Measurements from ENCODE around the gene PTCRA.
"Not testable (repeated sequence)": the region's sequence is repeated elsewhere in the genome, so short reads cannot be mapped to it uniquely, and the experiment has no call there.

Gene PTCRA

DNA sequence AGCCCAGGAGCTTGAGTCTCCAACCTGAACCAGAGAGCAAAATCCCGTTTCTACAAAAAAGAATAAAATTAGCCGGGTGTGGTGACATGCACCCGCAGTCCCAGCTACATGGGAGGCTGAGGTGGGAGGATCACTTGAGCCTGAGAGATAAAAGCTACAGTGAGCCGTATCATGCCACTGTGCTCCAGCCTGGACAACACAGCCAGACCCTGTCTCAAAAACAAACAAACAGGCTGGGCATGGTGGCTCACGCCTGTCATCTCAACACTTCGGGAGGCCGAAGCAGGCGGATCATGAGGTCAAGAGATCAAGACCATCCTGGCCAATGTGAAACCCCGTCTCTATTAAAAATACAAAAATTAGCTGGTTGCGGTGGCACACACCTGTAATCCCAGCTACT is 11.4 kb upstream of the PTCRA start:
- no peak for DNase-seq

DNA sequence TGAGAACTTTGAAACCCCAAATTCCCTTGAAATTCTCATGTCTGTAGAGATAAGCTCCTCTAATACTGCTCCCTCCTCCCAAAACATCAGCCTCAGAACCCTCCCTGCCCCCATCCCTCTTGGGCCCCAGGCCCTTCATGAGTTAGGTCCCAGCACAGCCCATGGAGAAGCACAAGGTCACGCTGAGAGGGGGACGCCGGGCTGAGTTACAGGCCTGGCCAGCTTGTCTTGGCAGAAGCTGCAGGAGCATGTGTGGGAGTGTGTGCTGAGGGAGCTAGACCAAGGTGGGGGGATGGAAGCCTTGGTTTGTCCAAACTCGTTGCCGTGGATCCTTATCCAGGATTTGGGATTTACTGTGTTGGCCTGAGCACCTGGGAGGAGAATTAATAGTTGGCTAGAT is 8.5 kb upstream of the PTCRA start:
- DNase-seq, result no peak

DNA sequence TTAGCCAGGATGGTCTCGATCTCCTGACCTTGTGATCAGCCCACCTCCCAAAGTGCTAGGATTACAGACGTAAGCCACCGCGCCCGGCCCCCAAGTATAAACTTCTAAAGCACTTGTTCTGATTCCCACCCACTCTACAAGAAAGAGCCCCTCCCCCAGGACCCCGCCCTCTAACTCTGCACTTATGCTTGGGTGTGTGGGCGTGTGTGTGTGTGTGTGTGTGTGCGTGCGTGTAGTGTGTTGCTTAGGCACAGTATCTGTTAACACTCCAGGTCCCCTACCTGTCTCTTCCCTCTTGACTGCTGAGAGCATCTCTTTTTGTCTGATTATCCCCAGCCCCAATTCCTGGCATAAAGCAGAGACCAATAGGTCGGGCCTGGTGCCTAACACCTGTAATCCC is 6.0 kb upstream of the PTCRA start:
- DNase-seq, result no peak

DNA sequence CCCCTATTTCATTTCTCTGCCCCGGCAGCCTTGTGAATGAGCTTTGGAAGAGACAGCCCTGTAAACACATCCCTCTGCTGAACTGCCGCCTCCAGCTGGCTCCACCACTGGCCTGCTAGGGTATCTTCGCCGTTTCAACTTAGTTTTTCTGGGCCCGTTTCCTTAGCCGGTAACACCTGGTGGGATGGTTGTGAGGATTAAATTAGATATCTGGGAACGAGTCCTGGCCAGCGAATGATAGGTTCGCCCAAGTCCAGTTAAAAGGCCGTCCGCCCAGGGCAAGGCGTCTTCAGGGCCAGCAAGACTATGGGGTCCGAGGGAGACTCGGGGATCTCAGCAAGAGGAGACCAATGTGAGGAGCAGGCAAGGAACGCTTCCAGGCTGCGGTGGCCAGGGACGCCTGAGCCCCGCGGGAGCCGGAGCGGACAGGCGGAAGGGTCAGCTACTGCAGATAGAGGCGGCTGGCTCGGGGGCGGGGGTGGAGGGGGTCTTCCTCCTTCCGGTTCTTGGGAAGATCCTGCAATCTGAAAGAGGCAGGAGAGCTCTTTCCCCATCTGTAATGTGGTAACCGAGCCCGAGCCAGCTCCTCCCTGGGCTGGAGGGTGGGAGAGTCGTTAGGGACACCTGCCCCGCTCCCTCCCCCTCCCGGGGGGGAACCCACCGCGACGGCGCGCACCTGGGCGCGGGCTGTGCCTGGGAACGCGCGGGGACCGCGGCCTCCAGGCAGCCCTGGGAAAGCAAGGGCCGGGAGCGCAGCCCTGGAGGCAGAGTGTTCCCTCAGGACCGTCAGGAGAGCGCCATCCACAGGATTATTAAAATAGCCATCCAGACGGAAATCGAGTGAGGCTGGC is 4.5 kb upstream of the PTCRA start:
- no peak for DNase-seq

DNA sequence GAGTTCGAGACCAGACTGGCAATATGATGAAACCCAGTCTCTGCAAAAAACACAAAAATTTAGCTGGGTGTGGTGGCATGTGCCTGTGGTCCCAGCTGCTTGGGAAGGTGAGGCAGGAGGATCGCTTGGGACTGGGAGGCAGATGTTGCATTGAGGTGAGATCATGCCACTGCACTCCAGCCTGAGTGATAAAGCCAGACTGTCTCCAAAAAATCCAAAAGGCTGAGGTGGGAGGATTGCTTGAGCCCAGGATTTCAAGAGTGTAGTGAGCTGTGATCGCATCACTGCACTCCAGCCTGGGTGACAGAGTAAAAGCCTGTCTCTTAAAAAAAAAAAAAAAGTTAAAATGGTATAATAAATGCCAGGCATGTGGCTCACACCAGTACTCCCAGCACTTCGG is 1.3 kb upstream of the PTCRA start:
- DNase-seq, result no peak

DNA sequence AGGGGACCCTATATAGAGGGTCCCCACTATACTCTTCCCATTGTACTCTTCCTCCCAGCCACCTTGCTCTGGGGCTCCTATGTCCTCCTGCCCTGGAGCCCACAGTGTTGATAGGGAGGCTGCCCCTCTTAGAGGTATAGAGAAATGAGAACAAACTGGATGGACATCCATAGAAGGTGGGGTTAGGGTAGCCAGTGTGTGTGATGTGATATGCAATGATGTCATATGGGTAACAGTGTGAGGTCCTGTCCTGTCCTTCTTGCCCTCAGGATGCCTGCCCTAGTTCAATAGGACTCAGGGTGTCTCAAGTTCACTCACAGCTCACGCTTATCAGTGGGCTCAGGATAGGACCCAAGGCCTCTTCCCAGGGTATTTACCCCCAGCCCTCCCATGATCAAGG is 435 bp downstream of the PTCRA start:
- DNase-seq, result no peak

DNA sequence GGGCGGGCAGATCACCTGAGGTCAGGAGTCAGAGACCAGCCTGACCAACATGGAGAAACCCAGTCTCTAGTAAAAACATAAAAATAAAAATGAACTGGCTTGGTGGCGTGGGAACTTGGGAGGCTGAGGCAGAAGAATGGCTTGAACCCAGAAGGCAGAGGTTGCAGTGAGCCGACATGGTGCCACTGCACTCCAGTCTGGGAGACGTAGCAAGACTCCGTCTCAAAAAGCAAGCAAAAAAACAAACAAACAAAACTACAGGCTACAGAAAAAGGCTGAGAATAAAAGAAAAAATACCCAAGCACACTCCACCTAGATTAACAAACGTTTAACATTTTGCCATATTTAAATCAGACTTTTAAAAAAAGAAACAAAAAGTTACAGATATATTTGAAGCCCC is 5.9 kb downstream of the PTCRA start:
- DNase-seq, result no peak

DNA sequence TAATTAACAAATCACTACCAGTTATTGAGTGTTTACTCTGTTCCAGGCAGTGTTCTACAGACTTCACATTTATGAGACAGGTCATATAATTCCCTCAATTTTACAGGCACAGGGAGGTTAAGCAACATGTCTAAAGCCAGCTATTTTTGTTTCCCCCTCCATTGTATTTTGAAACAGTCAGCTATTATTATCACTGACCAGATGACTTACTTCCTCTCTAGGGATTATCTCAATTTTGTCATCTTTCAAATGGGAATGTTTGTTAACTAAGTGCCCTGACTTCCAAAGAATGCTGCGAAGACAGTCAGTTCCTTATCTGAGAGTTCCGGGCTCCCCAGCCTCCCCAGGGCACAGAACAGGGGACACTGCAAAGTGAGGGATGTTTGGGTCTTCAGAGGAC is 7.8 kb downstream of the PTCRA start:
- no peak for DNase-seq

DNA sequence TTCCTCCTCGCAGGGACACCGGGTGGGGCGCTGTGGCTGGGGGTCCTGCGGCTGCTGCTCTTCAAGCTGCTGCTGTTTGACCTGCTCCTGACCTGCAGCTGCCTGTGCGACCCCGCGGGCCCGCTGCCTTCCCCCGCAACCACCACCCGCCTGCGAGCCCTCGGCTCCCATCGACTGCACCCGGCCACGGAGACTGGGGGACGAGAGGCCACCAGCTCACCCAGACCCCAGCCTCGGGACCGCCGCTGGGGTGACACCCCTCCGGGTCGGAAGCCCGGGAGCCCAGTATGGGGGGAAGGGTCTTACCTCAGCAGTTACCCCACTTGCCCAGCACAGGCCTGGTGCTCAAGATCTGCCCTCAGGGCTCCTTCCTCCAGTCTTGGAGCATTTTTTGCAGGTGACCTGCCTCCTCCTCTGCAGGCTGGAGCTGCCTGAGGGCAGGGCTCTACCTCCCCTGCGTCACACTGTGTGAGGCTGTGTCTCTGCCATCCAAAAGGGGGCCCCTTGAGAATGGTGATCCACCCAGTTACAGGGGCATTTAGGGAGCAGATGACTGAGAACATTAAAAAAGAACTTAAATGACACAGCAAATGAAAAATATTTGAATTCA is 9.5 kb downstream of the PTCRA start:
- no peak for DNase-seq

DNA sequence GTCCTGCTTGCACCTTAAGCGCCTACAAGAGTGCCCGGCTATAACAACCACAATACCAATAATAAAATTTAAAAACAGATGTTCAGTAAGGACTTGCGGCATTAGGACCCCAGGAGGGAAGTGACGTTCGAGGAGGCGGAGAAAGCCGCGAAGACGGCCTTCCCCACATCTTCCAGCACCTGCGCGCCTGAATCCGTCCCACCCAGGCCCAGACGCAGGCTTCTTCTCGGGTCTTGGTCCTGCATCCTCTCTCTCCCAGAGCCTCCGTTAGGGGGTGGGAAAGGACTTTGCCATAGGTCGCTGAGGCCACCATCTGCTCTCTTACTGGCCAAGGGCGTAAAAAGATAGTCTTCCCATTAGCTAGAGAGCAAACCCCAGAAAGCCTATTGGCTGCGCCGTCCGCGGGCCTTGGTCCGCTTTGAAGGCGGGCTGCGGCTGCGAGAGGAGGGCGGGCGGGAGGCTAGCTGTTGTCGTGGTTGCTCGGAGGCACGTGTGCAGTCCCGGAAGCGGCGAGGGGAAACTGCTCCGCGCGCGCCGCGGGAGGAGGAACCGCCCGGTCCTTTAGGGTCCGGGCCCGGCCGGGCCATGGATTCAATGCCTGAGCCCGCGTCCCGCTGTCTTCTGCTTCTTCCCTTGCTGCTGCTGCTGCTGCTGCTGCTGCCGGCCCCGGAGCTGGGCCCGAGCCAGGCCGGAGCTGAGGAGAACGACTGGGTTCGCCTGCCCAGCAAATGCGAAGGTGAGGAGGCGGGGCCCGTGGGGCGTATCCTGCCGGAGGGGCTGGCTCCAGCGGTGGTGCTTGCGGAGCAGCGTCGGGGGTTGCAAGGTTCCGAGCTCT is 13.3 kb downstream of the PTCRA start, which contains the start of gene CNPY3:
Gene CNPY3 (plus strand): TSS at position 495 of the 835 bp plus-strand sequence. CDS start 91 bp downstream, at position 586.
- peak; percentile 94 for DNase-seq

DNA sequence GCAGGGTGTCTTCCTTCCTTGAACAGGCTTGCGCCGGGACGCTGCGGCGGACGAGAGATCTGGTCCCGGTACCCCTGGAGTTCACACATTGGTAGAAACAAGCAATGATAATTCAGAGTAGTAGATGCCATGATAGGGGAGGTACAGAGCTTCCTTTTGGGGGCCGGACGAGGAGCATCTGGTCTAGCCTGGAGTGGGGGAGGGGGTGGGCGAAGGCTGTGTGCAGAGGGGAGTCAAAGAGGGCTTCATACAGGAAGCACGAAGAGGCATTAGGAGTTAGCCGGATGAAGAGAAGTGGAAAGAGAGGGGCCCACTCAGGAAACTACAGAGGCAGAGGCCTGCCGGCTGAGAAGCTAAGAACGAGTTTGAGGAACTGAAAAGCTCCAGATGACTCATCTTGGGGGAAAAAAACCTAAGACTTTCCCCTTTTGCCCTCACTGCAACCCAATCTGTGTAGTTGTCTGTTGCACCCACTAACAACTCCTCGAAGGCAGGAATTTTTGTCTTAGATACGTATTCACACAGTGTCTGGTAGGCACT is 14.0 kb downstream of the PTCRA start:
- peak; percentile 89 for DNase-seq

DNA sequence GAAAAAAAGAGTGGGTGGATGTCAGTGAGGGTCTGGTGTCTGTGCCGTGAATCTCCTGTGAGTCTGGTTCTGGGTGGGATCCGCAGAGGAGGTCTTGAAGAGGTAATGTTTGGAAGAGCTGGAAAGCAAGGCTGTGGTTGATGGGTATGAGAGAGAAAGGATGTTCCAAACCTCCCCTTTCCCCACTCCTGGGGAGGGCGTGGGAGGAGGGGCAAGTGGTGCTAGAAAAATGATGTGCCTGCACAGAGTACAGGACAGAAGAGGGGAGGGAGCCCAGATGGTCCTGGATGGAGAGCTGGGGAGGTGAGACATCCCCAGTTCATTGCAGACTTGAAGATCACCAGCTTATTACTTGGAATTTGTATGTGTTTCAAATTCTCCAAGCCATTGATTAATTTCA is 16.6 kb downstream of the PTCRA start:
- DNase-seq, result no peak

DNA sequence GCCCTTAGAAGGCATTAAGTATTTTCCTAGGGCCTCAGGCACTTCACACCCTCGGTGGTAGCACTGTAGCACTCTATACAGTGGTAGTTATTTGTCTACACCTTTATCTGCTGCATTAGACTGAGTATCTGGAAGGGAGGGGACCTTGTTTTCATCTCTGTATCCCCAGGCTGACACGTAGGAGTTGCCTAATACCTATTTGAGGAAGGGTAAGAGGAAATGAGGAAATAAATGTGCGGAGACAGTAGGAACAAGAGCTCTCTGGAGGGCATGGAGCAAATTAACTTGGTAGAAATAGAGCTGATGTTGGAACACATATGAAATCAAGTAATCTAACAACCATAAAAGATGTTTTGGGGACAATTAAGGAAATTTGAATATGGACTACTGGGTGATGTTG is 17.4 kb downstream of the PTCRA start:
- peak; percentile 13 for DNase-seq

DNA sequence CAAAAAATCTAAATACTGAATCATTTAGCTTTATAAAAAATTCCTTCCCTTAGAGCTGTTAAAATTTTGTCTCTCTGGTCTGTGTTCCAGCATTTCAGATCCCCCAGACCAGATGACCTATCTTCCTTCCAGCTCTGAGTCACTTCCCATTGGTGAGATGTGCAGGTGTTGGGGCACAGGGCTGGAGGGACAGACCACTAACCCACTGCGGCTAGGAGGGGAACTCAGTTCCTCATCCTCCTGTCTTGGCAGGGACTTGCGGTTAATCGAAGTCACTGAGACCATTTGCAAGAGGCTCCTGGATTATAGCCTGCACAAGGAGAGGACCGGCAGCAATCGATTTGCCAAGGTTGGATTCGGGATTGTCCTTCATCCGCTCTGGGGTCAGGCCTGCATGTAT is 19.5 kb downstream of the PTCRA start:
- DNase-seq, result no peak

DNA sequence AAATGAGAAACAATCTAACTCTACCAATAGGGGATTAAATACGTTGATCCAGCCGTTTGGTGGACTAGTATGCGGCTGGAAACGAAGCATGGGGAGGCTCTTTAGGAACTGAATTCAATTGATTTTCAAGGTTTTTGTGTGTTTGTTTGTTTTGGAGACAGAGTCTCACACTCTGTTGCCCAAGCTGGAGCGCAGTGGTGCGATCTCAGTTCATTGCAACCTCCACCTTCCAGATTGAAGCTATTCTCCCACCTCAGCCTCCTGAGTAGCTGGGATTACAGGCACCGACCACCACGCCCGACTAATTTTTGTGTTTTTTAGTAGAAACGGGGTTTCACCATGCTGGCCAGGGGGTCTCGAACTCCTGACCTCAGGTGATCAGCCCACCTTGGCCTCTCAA is 20.5 kb downstream of the PTCRA start:
- DNase-seq, result no peak

DNA sequence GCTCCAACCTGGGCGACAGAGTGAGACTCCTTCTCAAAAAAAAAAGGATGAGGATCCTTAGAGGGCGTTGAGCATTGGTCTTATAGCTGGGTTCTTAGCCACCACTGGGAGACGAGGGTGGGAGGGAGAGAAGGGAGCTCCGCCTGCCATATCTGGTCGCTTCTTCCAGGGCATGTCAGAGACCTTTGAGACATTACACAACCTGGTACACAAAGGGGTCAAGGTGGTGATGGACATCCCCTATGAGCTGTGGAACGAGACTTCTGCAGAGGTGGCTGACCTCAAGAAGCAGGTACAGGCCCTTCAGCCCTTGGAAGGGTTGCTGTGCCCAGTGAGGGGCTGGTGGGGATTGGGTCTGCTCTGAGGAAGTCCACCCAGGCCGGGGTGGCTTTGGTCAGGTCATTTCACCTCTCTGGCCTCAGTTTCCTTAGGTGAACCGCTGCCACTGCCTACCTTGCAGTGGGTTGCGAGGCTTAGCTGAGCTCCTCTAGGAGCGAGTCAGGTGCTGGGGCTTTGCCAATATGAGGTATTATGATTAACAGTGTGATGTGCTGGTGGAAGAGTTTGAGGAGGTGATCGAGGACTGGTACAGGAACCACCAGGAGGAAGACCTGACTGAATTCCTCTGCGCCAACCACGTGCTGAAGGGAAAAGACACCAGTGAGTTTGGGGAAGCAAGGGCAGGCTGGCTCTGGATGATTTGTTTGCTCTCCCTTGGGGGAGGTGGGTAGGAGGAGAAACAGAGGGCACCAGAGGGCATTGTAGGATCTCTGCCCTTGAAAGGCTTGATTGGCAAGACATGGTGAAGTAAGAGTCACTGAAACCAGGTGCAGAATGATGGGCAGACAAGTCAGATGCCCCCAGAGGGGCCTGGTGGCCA is 21.9 kb downstream of the PTCRA start:
- DNase-seq, result no peak

DNA sequence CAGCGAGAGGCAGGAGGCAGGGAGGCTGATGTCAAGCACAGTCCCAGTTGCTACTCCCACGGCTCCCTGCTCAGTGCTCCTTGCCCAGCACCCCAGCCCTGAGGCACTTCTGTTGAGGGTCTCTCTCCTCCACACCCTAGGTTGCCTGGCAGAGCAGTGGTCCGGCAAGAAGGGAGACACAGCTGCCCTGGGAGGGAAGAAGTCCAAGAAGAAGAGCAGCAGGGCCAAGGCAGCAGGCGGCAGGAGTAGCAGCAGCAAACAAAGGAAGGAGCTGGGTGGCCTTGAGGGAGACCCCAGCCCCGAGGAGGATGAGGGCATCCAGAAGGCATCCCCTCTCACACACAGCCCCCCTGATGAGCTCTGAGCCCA is 22.6 kb downstream of the PTCRA start:
- DNase-seq, result no peak

DNA sequence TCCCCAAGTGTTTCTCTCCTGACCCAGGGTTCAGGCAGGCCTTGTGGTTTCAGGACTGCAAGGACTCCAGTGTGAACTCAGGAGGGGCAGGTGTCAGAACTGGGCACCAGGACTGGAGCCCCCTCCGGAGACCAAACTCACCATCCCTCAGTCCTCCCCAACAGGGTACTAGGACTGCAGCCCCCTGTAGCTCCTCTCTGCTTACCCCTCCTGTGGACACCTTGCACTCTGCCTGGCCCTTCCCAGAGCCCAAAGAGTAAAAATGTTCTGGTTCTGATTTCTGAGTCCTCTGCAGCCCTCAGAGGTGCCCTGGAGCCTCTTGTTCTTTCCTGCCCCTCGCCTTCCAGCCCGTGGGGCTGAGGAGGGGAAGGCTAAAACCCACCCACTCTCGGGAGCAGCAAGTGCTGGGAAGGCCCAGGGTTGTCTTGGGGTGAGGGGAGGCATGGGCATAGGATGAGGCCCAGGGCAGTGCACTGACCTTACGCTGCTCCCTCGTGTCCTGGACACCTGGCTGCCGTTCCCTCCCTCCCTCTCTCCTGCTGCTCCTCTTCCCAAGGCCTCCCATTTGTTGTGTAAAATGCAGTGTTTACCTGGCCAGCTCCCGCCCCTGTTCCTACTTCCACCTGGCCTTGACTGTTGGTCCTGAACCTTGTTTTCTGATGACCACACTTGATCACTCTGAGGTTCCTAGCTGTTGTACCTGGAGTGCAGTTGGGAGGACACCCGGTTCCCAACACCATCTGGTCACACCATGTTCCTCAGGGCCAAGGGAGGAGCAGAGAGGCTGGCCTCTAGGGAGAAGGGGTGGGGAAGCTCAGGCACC is 23.3 kb downstream of the PTCRA start:
- no peak for DNase-seq

DNA sequence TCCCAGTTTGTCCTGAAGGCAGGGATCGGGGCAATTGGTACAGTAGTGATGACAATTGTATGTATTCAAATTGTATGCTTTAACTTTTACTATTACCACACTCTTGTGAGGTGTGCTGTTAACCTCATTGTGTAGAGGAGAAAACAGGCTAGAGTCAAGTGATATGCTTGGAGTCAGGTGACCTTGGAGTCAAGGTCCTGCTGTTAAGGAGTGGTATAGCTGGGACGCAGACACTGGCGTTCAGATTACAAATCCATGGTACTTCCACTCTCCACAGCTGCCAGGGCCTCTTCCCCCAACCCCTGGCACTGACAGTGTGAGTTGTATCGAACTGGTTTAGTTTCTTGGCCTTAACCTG is 23.9 kb downstream of the PTCRA start:
- no peak for DNase-seq

DNA sequence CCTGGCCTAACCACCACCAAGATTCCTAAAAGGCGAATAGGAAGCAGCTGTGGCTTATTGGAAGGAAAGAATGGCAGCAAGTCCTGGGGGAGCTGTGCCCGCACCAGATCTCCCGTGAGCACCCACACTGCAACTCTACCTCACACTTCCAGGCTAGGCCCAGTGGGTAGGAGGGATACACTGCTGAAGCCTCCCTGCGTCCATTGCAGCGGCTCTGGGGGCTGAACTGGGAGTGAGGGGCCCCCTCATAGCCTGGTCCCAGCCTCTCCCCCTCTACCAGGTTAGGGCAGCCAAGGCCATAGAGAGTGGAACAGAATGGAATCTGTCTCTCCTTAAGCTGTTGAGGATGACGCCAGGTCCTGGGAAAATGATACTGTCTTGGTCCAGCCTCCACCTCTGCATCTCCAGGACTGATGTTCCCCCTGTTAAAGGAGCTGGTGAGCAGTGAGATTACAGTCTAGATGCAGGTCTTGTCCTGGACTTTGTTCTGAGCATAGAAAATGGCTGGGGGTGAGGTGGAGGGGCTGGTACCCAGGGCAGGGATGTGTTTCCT is 24.7 kb downstream of the PTCRA start:
- no peak for DNase-seq

DNA sequence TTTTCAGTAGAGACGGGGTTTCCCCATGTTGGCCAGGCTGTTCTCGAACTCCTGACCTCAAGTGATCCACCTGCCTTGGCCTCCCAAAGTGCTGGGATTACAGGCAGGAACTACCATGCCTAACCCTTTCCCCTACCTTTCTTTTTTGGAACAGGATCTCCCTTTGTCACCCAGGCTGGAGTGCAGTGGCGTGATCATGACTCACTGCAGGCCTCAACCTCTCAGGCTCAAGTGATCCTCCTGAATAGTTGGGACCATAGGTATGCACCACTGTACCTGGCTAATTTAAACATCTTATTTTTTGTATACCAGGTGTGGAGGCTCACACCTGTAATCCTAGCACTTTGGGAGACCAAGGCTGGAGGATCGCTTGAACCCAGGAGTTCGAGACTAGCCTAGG is 25.5 kb downstream of the PTCRA start:
- not testable (repeated sequence) for DNase-seq
